T-helper 2 cell treated with Interferon-gamma antibody and Interleukin-4, amounts not matched to agents 100 ng/mL and 5 ng/mL, for 36 hours (primary cell): ENCODE measurements around the gene SLC35A2. TPM values are rescaled to one million over a fixed set of nuclear protein-coding genes. Genes with fewer than 3 reads are reported as not detected.
"Not testable (repeated sequence)": the region's sequence is repeated elsewhere in the genome, so short reads cannot be mapped to it uniquely, and the experiment has no call there.

Experiments used
- intact Hi-C: fragments of 100-400 bp; cut with micrococcal nuclease; formaldehyde crosslinking; loops from one replicate; pipeline ENCODE4 v1.15.1; 2023
- total RNA-seq: library from RNA; stranded (reverse); gene quantifications from 2 replicates; pipeline ENCODE4 v1.2.3, GENCODE V29; 2022

Gene SLC35A2
- total RNA-seq, 1 donor from 2014 or later, result 18.3 TPM

GRCh38 chrX:48864210-48864609 lies 47.2 kb downstream of the SLC35A2 start:
- intact Hi-C loops, result no loop called here

DNA sequence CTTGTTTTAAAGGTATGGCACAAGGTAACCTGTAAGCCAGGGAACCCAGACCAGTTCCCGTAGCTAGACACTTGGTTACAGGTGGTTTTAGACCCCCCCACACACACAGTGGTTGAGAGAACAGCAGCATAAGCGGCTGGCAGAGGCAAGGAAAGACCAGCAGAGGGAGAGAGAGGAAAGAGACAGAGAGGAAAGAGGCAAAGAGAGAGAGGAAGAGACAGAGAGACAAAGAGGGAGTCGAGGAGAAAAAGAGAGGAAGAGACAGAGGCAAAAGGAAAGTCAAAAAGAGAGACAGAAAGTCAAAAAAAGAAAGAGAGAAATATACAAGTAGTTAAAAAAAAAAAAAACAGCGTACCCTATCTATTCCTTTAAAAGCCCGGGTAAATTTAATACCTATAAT lies 56.5 kb downstream of the SLC35A2 start:
- intact Hi-C loops, result no loop called here

DNA sequence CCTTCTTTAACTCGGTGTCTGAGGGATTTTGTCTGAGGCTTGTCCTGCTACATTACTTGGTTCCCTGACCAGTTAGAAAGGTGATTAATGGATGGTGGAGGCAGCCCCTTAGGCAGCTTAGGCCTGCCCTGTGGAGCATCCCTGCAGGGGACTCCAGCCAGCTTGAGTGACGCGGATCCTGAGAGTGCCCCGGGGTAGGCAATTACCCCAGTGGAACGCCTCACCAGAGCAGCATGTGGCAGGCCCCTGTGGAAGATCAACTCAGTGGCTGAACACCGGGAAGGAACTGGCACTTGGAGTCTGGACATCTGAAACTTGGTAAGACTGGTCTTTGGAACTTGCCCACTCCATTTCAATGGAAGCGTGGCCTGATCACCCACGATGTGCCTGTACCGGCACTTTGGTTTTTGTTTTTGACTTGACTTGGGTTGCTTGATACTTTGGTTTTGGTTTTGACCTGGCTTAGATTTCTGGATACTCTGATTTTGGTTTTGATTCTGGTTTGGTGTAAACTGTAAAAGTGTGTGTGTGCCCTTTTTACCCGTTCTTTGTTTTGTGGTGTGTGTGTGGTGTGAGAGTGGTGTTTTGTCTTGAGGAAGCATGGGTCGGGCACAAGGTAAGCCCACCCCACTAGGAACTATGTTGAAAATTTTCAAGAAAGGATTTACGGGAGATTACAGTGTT lies 57.2 kb downstream of the SLC35A2 start:
- intact Hi-C loops, result not testable (repeated sequence)

DNA sequence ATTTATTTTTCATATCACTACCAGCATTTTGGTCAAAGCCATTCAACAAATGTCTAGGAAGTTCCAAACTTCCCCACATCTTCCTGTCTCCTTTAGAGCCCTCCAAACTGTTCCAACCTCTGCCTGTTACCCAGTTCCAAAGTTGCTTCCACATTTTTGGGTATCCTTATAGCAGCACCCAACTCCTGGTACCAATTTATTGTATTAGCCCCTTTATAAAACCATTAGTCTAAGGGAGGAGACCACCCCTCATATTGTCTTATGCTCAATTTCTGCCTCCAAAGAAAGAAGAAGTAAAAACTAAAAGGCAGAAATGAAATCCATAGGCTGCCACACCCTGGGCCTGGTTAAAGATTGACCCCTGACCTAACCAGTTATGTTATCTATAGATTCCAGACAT lies 58.0 kb downstream of the SLC35A2 start:
- intact Hi-C loops, result not testable (repeated sequence)

Other genes with a start within 250 kb of the SLC35A2 start
- 155 and 160 TPM in 2 replicates for gene WAS, start 227.8 kb downstream of the SLC35A2 start, total RNA-seq
- gene SUV39H1, start 214.9 kb downstream of the SLC35A2 start, total RNA-seq, result 27.5 and 29.3 TPM in 2 replicates
- not detected in 2 replicates for gene GLOD5, start 149.9 kb downstream of the SLC35A2 start, total RNA-seq
- gene GATA1, start 125.1 kb downstream of the SLC35A2 start, total RNA-seq, result not detected in 2 replicates
- gene HDAC6, start 109.6 kb downstream of the SLC35A2 start, total RNA-seq, result 87.1 and 92.1 TPM in 2 replicates
- not detected in 2 replicates for gene ERAS, start 85.1 kb downstream of the SLC35A2 start, total RNA-seq
- 0.20 TPM in 1 of 2 replicates, not detected in the other for gene PCSK1N, start 76.0 kb downstream of the SLC35A2 start, total RNA-seq
- 46.3 and 48.2 TPM in 2 replicates for gene TIMM17B, start 13.9 kb downstream of the SLC35A2 start, total RNA-seq
- gene PQBP1, start 13.7 kb downstream of the SLC35A2 start, total RNA-seq, result 77.5 and 77.9 TPM in 2 replicates
- 196 TPM in 2 replicates for gene PIM2, start 7.4 kb upstream of the SLC35A2 start, total RNA-seq
- gene OTUD5, start 46.0 kb upstream of the SLC35A2 start, total RNA-seq, result 50.2 and 50.9 TPM in 2 replicates
- 3.4 and 4.0 TPM in 2 replicates for gene KCND1, start 60.2 kb upstream of the SLC35A2 start, total RNA-seq
- gene GRIPAP1, start 90.6 kb upstream of the SLC35A2 start, total RNA-seq, result 85.6 and 94.5 TPM in 2 replicates
- gene TFE3, start 131.7 kb upstream of the SLC35A2 start, total RNA-seq, result 27.2 and 29.3 TPM in 2 replicates
- 7.1 and 8.7 TPM in 2 replicates for gene CCDC120, start 147.4 kb upstream of the SLC35A2 start, total RNA-seq
- gene PRAF2, start 162.4 kb upstream of the SLC35A2 start, total RNA-seq, result 15.6 and 19.0 TPM in 2 replicates
- gene WDR45, start 168.2 kb upstream of the SLC35A2 start, total RNA-seq, result 49.0 and 51.4 TPM in 2 replicates
- 28.0 and 28.2 TPM in 2 replicates for gene GPKOW, start 212.1 kb upstream of the SLC35A2 start, total RNA-seq